Endodermal cell (in vitro differentiated cells): ENCODE measurements around the gene PREX1. TPM values are rescaled to one million over a fixed set of nuclear protein-coding genes. Genes with fewer than 3 reads are reported as not detected.

Experiments used
- DNase-seq: peaks from one replicate; pipeline ENCODE4 v3.0.0-alpha.2; 2017
- H3K27ac ChIP-seq: 2 replicates; pipeline ENCODE4 v1.5.1; 2013; ENCODE audit warnings: mild to moderate bottlenecking, low read depth, low read length, moderate library complexity
- H3K27me3 ChIP-seq: 2 replicates; pipeline ENCODE4 v1.6.1; 2013; ENCODE audit warnings: mild to moderate bottlenecking, low read length, moderate library complexity; ENCODE audit not compliant: insufficient read depth, control insufficient read depth, poor library complexity, severe bottlenecking
- H3K36me3 ChIP-seq: 2 replicates; pipeline ENCODE4 v1.7.0; 2013; ENCODE audit warnings: mild to moderate bottlenecking, low read length, moderate library complexity; ENCODE audit not compliant: control insufficient read depth, insufficient read depth
- H3K4me1 ChIP-seq: one replicate; pipeline ENCODE4 v1.7.0; 2013; ENCODE audit warnings: low read length; ENCODE audit not compliant: control insufficient read depth, insufficient read depth
- H3K4me3 ChIP-seq: 2 replicates; pipeline ENCODE4 v1.5.1; 2013; ENCODE audit warnings: mild to moderate bottlenecking, low read length, moderate library complexity
- H3K9ac ChIP-seq: 2 replicates; pipeline ENCODE4 v1.6.1; 2013; ENCODE audit warnings: mild to moderate bottlenecking, low read length, moderate library complexity; ENCODE audit not compliant: poor library complexity, severe bottlenecking; ENCODE audit errors: extremely low read depth
- H3K9me3 ChIP-seq: 2 replicates; pipeline ENCODE4 v1.6.1; 2013; ENCODE audit warnings: mild to moderate bottlenecking, low read length, moderate library complexity; ENCODE audit not compliant: control insufficient read depth
- H3K27ac Mint-ChIP-seq: 2 replicates; pipeline ENCODE4 v1.8.0; 2020; ENCODE audit warnings: mixed read lengths
- H3K27me3 Mint-ChIP-seq: 2 replicates; pipeline ENCODE4 v1.8.0; 2021; ENCODE audit warnings: mild to moderate bottlenecking, mixed read lengths; ENCODE audit not compliant: insufficient read depth
- H3K36me3 Mint-ChIP-seq: 2 replicates; pipeline ENCODE4 v1.8.0; 2020; ENCODE audit warnings: low read depth, mixed read lengths
- H3K4me1 Mint-ChIP-seq: 2 replicates; pipeline ENCODE4 v1.8.0; 2020; ENCODE audit warnings: mixed read lengths
- H3K4me3 Mint-ChIP-seq: 2 replicates; pipeline ENCODE4 v1.8.0; 2020; ENCODE audit warnings: mild to moderate bottlenecking, moderate library complexity, mixed read lengths
- H3K9me3 Mint-ChIP-seq: 2 replicates; pipeline ENCODE4 v1.8.0; 2020; ENCODE audit warnings: mild to moderate bottlenecking, mixed read lengths
- WGBS, 2 experiments: methylation state at CpG; one replicate each; pipeline versions ENCODE4 v1.1.5 to v1.1.7; 2013; ENCODE audit warnings: missing lambda C conversion rate in 2 of 2, mixed read lengths in 1 of 2; ENCODE audit not compliant: insufficient coverage in 1 of 2, insufficient read length in 1 of 2; 5-methylcytosine and 5-hydroxymethylcytosine counted together
- total RNA-seq, 2 donors: library from RNA; stranded (reverse); fragmentation: NEBNext Ultra II Directional in 1 of 2; extraction: Animal tissue kit (Norgen Biotek cat#: 25700) in 1 of 2; gene quantifications; 2 replicates in 1 of 2; 3 replicates in 1 of 2; pipeline ENCODE4 v1.2.1, GENCODE V29; 2021
- TF ChIP-seq, protein P1 (sequence below): fragments of 200-600 bp; sonication (generic); conservative IDR thresholded peaks from 2 replicates; pipeline ENCODE4 v1.5.0; 2021; ENCODE audit warnings: antibody characterized with exemption, mild to moderate bottlenecking

Gene PREX1
- total RNA-seq, 2 donors from 2014 or later: 65.3 to 70.5 TPM

DNA sequence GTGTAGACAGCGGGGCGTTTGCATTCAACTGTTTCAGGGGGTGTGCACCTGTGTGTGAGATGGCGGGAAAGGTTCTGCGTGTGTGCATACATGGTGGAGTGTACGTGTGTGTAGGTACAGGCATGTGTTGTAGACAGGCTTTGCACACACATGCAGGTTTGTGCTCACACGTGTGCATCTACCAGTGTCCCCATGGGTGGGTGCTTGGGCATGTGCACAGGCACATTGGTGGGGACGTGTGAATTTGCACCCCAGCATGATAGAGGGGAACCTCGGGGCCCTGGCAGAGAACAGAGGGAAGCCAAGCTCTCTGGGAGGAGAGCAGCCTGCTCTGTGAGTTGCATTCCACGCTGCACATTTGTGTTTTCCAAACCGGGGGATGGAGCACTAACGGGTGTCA is 250.2 kb downstream of the PREX1 start:
- Mint-ChIP-seq H3K36me3 (no peaks in the 10 kb centered on the region), H3K4me3 (no peak overlapping the region), H3K27me3 (no peaks in the 10 kb centered on the region), H3K27ac (no peak overlapping the region), H3K4me1 (peaks cover 6% of the 10 kb centered on the region), H3K9me3 (no peaks in the 10 kb centered on the region)
- Histone ChIP-seq H3K36me3 (no peaks in the 10 kb centered on the region), H3K4me3 (no peak overlapping the region), H3K27me3 (no peaks in the 10 kb centered on the region), H3K4me1 (no peaks in the 10 kb centered on the region), H3K9ac (no peak overlapping the region), H3K9me3 (no peaks in the 10 kb centered on the region), H3K27ac (no peak overlapping the region)
- TF ChIP-seq, protein P1, sequence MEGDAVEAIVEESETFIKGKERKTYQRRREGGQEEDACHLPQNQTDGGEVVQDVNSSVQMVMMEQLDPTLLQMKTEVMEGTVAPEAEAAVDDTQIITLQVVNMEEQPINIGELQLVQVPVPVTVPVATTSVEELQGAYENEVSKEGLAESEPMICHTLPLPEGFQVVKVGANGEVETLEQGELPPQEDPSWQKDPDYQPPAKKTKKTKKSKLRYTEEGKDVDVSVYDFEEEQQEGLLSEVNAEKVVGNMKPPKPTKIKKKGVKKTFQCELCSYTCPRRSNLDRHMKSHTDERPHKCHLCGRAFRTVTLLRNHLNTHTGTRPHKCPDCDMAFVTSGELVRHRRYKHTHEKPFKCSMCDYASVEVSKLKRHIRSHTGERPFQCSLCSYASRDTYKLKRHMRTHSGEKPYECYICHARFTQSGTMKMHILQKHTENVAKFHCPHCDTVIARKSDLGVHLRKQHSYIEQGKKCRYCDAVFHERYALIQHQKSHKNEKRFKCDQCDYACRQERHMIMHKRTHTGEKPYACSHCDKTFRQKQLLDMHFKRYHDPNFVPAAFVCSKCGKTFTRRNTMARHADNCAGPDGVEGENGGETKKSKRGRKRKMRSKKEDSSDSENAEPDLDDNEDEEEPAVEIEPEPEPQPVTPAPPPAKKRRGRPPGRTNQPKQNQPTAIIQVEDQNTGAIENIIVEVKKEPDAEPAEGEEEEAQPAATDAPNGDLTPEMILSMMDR: no peak
- DNase-seq: no peak
- 79 to 88% methylated on average over 5 to 11 of the region's 11 CpGs for WGBS, 2 experiments

DNA sequence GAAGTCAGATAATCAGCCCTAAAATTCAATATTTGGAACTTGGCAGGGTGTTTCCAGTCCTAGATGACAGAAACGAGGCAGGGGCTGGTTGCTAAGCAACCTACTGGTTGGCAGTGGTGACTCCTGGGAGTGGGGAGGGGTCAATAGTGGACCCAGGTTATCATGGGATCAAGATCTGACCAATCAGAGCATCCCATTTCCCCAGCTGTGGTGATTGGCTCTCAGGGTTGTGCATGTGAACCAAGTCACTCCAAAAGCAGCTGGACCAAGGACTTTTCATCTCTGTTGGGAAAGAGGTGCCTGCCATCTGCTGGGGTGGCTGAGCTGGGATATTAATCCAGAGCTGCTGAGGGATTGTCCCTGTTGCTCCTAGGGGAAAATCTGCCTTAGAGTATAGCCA is 253.4 kb downstream of the PREX1 start:
- Histone ChIP-seq H3K9me3 (no peaks in the 10 kb centered on the region), H3K27ac (no peak overlapping the region), H3K27me3 (no peaks in the 10 kb centered on the region), H3K4me1 (no peaks in the 10 kb centered on the region), H3K36me3 (no peaks in the 10 kb centered on the region), H3K4me3 (no peak overlapping the region), H3K9ac (no peak overlapping the region)
- Mint-ChIP-seq H3K4me3 (no peak overlapping the region), H3K9me3 (no peaks in the 10 kb centered on the region), H3K4me1 (no peaks in the 10 kb centered on the region), H3K27me3 (no peaks in the 10 kb centered on the region), H3K36me3 (no peaks in the 10 kb centered on the region), H3K27ac (no peak overlapping the region)
- peak; percentile 74 for DNase-seq
- WGBS, 2 experiments: 85 to 86% methylated on average over 1 of the region's 1 CpG
- TF ChIP-seq, protein P1: no peak

Other genes with a start within 250 kb of the PREX1 start
- 10 to 100 TPM; 23.6 to 29.4 TPM for gene ARFGEF2, start 93.7 kb upstream of the PREX1 start, total RNA-seq
- gene CSE1L, start 218.3 kb upstream of the PREX1 start, total RNA-seq: 100 to 1,000 TPM; 161 to 180 TPM